Inflammatory macrophage treated with lipopolysaccharide for 1 hour (primary cell): ENCODE results near the gene TACC2.

Source experiments
- DNase-seq, 2 donors: peaks; one replicate each; pipeline ENCODE4 v3.0.0-alpha.2; 2020 to 2022

The TACC2 gene

GRCh38 chr10:122303271-122304053, 314.5 kb downstream of the TACC2 start:
- DNase-seq, result no peak
